Natural killer cell (primary cell): ENCODE results near the gene GRM4. TPM values are rescaled to one million over a fixed set of nuclear protein-coding genes. Genes with fewer than 3 reads are reported as not detected.

Source experiments
- ATAC-seq, 3 donors: fragments of 150-1000 bp in 2 of 3; fragments of 200-7000 bp in 1 of 3; cut with Tn5 transposase; 1 replicate in 1 of 3; 2 replicates in 2 of 3; pipeline ENCODE4 v1.10.0; 2021; ENCODE audit warnings: mild to moderate bottlenecking in 2 of 3, moderate library complexity in 2 of 3
- DNase-seq, 2 donors: peaks; one replicate each; pipeline versions ENCODE4 v3.0.0 to v3.0.0-alpha.2; 2013 to 2021; ENCODE audit warnings: mixed read lengths in 1 of 2
- H3K27ac ChIP-seq: one replicate; pipeline ENCODE4 v1.5.1; 2013; ENCODE audit warnings: mild to moderate bottlenecking, low read length
- H3K27me3 ChIP-seq: one replicate; pipeline ENCODE4 v1.6.1; 2013; ENCODE audit warnings: low read length; ENCODE audit not compliant: control insufficient read depth, insufficient read depth
- H3K36me3 ChIP-seq: one replicate; pipeline ENCODE4 v1.6.1; 2013; ENCODE audit warnings: low read length; ENCODE audit not compliant: control insufficient read depth, insufficient read depth
- H3K4me1 ChIP-seq: one replicate; pipeline ENCODE4 v1.6.1; 2013; ENCODE audit warnings: low read length; ENCODE audit not compliant: control insufficient read depth, insufficient read depth
- H3K4me3 ChIP-seq: one replicate; pipeline ENCODE4 v1.5.1; 2013; ENCODE audit warnings: low read length
- H3K9me3 ChIP-seq: one replicate; pipeline ENCODE4 v1.6.1; 2013; ENCODE audit warnings: low read length; ENCODE audit not compliant: control insufficient read depth, insufficient read depth
- H3K27ac Mint-ChIP-seq, 2 donors: one replicate each; pipeline ENCODE4 v1.8.0; 2022; ENCODE audit warnings: mild to moderate bottlenecking in 2 of 2, mixed read lengths in 2 of 2, moderate library complexity in 1 of 2
- H3K27me3 Mint-ChIP-seq, 2 donors: one replicate each; pipeline ENCODE4 v1.8.0; 2022; ENCODE audit warnings: low read depth in 2 of 2, mixed read lengths in 2 of 2
- H3K36me3 Mint-ChIP-seq: one replicate; pipeline ENCODE4 v1.8.0; 2022; ENCODE audit warnings: mixed read lengths
- H3K4me1 Mint-ChIP-seq, 2 donors: one replicate each; pipeline ENCODE4 v1.8.0; 2022; ENCODE audit warnings: mixed read lengths in 2 of 2
- H3K4me3 Mint-ChIP-seq: one replicate; pipeline ENCODE4 v1.8.0; 2022; ENCODE audit warnings: mild to moderate bottlenecking, moderate library complexity, mixed read lengths
- H3K9me3 Mint-ChIP-seq, 2 donors: one replicate each; pipeline ENCODE4 v1.8.0; 2022; ENCODE audit warnings: mixed read lengths in 2 of 2
- WGBS: methylation state at CpG from one replicate; pipeline ENCODE4 v1.1.7; 2013; ENCODE audit warnings: missing lambda C conversion rate; ENCODE audit not compliant: insufficient coverage; 5-methylcytosine and 5-hydroxymethylcytosine counted together
- intact Hi-C: fragments of 100-400 bp; cut with micrococcal nuclease; formaldehyde crosslinking; loops from one replicate; pipeline ENCODE4 v1.14.2; 2022
- total RNA-seq, 4 donors: library from RNA; stranded (reverse); fragments of 120-200 nt in 1 of 4; gene quantifications; one replicate each; pipeline versions ENCODE4 v1.2.3 to v1.2.4, GENCODE V29; 2013 to 2022
- TF ChIP-seq, protein P1 (sequence below): fragments of 200-600 bp; IDR thresholded peaks from one replicate; pipeline ENCODE4 v1.8.0; 2022; ENCODE audit warnings: antibody characterized with exemption

GRM4 gene
- total RNA-seq, 3 donors from 2014 or later (not counting 1 experiment from before 2014, with no cell fraction given): not detected

DNA sequence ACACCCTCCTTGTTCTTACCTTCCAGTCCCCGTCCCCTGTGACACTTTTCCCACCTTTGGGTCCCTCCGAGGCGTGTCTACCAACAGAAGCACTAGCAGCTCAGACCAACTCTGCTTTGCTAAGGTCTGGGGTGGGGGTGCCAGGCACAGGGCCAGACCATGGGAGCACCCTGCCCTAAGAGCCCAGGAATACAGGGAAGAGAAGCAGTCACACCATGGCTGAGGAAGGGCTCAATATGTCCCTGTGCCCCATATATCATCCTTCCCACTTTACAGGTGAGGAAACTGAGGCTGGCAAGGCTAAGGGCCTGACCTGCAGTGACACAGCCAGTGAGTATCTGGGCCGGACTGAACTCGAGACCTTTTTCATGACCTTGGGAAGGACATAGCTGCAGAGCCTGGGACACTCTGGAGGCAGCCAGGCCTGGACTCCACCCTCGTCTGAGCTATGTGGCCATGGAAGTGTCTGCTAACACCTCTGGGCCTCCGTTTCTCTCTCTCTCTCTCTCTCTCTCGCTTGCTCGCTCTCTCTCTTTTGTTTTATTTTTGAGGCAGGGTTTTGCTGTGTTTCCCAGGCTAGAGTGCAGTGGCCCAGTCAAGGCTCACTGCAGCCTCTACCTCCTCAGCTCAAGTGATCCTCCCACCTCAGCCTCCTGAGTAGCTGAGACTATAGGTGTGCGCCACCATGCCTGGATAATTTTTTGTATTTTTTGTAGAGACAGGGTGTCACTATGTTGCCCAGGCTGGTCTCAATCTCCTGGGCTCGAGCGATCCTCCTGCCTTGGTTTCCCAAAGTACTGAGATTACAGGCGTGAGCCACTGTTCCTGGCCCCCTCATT, 156.7 kb downstream of the GRM4 start:
- Mint-ChIP-seq H3K27ac (no peak overlapping the region), H3K36me3 (no peaks in the 10 kb centered on the region), H3K9me3 (no peaks in the 10 kb centered on the region), H3K4me1 (no peaks in the 10 kb centered on the region), H3K4me3 (no peak overlapping the region), H3K27me3 (peaks cover 11 to 24% of the 10 kb centered on the region in 2 donors)
- intact Hi-C loops: no loop called here
- Histone ChIP-seq H3K36me3 (no peaks in the 10 kb centered on the region), H3K27ac (no peak overlapping the region), H3K27me3 (peaks cover 2% of the 10 kb centered on the region), H3K4me3 (no peak overlapping the region), H3K9me3 (no peaks in the 10 kb centered on the region), H3K4me1 (no peaks in the 10 kb centered on the region)
- DNase-seq (no peak), ATAC-seq (no peak)
- TF ChIP-seq, protein P1, sequence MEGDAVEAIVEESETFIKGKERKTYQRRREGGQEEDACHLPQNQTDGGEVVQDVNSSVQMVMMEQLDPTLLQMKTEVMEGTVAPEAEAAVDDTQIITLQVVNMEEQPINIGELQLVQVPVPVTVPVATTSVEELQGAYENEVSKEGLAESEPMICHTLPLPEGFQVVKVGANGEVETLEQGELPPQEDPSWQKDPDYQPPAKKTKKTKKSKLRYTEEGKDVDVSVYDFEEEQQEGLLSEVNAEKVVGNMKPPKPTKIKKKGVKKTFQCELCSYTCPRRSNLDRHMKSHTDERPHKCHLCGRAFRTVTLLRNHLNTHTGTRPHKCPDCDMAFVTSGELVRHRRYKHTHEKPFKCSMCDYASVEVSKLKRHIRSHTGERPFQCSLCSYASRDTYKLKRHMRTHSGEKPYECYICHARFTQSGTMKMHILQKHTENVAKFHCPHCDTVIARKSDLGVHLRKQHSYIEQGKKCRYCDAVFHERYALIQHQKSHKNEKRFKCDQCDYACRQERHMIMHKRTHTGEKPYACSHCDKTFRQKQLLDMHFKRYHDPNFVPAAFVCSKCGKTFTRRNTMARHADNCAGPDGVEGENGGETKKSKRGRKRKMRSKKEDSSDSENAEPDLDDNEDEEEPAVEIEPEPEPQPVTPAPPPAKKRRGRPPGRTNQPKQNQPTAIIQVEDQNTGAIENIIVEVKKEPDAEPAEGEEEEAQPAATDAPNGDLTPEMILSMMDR: no peak
- WGBS: 87% methylated on average over 12 of the region's 13 CpGs

DNA sequence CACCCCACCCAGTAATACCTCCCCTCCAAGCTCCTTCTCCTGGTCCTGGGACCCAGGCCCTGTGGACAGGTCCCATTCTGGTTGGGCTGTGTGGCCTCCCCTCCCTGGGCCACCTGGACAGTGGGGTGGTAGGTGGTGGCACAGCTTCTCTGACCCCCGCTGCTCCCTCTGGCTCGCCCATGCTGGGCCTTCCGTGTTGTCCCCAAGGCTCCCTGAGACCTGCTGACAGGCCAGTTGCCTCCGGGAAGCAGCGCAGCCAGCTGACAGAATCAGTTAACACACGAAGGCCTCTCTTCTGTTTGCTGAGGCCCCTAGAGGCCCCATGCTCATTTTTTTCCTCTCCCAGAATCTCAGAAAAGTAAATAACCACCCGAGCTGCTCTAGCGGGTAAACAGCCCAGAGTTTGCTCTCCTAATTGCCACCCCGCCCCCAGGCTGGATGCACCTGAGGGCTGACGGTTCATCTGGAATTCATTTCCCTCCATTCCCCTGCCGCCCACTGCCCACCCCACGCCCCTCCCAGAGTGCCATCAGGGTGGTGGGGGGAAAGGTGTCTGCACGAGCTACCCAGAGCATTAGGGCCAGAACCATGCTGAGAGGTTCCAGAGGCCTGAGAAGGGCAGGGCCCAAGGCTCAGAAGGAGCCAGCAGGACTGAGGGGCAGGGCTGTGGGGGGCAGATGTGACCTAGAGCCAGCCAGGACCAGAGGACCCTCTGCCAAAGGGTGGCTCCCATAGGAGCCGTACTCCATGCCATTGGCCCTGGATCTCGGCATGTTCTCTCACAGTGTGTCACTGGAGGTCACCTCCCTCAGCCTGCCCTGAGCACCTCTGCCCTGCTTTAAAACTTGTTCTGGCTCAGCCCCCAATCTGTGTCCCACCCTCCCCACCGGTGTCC, 157.5 kb downstream of the GRM4 start:
- Histone ChIP-seq H3K9me3 (no peaks in the 10 kb centered on the region), H3K27ac (no peak overlapping the region), H3K4me1 (peaks cover 3% of the 10 kb centered on the region), H3K4me3 (no peak overlapping the region), H3K36me3 (no peaks in the 10 kb centered on the region), H3K27me3 (peaks cover 2% of the 10 kb centered on the region)
- ATAC-seq (no peak), DNase-seq (no peak)
- Mint-ChIP-seq H3K4me1 (peaks cover 2% of the 10 kb centered on the region in 2 donors), H3K9me3 (no peaks in the 10 kb centered on the region), H3K27me3 (peaks cover 13 to 23% of the 10 kb centered on the region in 2 donors), H3K4me3 (no peak overlapping the region), H3K36me3 (no peaks in the 10 kb centered on the region), H3K27ac (no peak overlapping the region)
- 86% methylated on average over 14 of the region's 16 CpGs for WGBS
- TF ChIP-seq, protein P1: no peak
- intact Hi-C loops: no loop called here

DNA sequence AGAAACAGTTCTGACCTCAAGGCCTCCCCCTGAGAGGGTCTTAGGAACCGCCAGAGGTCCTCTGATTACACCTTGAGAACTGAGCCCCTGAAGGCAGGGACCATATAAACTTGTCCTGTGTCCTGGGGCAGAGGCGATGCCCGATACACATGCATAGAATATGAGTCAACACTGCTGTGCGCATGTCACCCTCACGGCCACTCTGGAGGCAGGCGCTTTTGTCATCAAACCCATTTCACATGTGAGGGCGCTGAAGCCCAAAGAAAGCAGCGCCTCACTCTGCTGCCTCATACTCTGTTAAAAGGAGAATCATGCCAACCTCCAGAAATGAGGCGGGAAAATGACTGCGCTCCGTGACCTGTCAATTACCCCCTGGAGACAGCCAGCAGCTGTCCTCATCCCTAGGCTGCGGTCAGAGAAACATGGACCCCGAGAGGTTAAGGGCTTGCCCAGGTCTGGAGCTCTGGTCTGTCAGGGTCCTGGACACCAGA, 158.3 kb downstream of the GRM4 start:
- no peak overlapping the region for H3K4me3 Mint-ChIP-seq
- DNase-seq (no peak), ATAC-seq (no peak)
- Histone ChIP-seq H3K4me1 (peaks cover 11% of the 10 kb centered on the region), H3K36me3 (no peaks in the 10 kb centered on the region), H3K9me3 (no peaks in the 10 kb centered on the region), H3K27ac (no peak overlapping the region), H3K27me3 (peaks cover 2% of the 10 kb centered on the region), H3K4me3 (no peak overlapping the region)
- intact Hi-C loops: no loop called here
- no peak overlapping the region for H3K27ac Mint-ChIP-seq
- H3K27me3 Mint-ChIP-seq: peaks cover 15 to 17% of the 10 kb centered on the region in 2 donors
- H3K36me3 Mint-ChIP-seq: no peaks in the 10 kb centered on the region
- TF ChIP-seq, protein P1: no peak
- WGBS: 91% methylated on average over 13 of the region's 13 CpGs
- H3K9me3 Mint-ChIP-seq: no peaks in the 10 kb centered on the region
- H3K4me1 Mint-ChIP-seq: peaks cover 6% of the 10 kb centered on the region in 2 donors
